ENCODE measurements around the gene BLID.

- TF ChIP-seq CTCF (conservative IDR thresholded peaks at IDR 0.05; ENCODE audit: low read length) (no peak), EZH2phosphoT487 (IDR thresholded peaks at IDR 0.05; ENCODE audit: borderline replicate concordance, low read depth, low read length) (no peak)
These were observed 30.8 kb downstream of the BLID start for GRCh38 chr11:122085264-122085663.
